Esophagus (tissue), 2 donors: ENCODE measurements around the gene NTF4. TPM values are rescaled to one million over a fixed set of nuclear protein-coding genes. Genes with fewer than 3 reads are reported as not detected.
A peak's percentile ranks its signal among the peaks of the same experiment; 100 is the strongest.

Experiments used
- H3K27ac ChIP-seq, 2 donors: one replicate each; pipeline ENCODE4 v1.5.1; 2013; ENCODE audit warnings: low read depth in 2 of 2, mild to moderate bottlenecking in 2 of 2, inconsistent platforms in 1 of 2, low read length in 1 of 2, moderate library complexity in 1 of 2
- H3K27me3 ChIP-seq, 2 donors: one replicate each; pipeline ENCODE4 v1.6.1; 2013; ENCODE audit warnings: low read length in 2 of 2, control low read depth in 1 of 2, mild to moderate bottlenecking in 1 of 2; ENCODE audit not compliant: insufficient read depth in 2 of 2, control insufficient read depth in 1 of 2
- H3K36me3 ChIP-seq, 2 donors: one replicate each; pipeline ENCODE4 v1.6.1; 2013; ENCODE audit warnings: low read length in 1 of 2; ENCODE audit not compliant: control insufficient read depth in 2 of 2, insufficient read depth in 2 of 2
- H3K4me1 ChIP-seq, 2 donors: one replicate each; pipeline ENCODE4 v1.6.1; 2013; ENCODE audit warnings: low read length in 1 of 2; ENCODE audit not compliant: control insufficient read depth in 2 of 2, insufficient read depth in 2 of 2
- H3K4me3 ChIP-seq, 2 donors: one replicate each; pipeline ENCODE4 v1.5.1; 2013; ENCODE audit warnings: low read length in 2 of 2, mild to moderate bottlenecking in 2 of 2, low read depth in 1 of 2, moderate library complexity in 1 of 2
- H3K9me3 ChIP-seq, 2 donors: one replicate each; pipeline ENCODE4 v1.6.1; 2013; ENCODE audit warnings: mild to moderate bottlenecking in 2 of 2, low read depth in 1 of 2, low read length in 1 of 2, moderate library complexity in 1 of 2; ENCODE audit not compliant: control insufficient read depth in 2 of 2, insufficient read depth in 1 of 2
- WGBS, 2 donors: extraction: QIAGEN DNeasy Blood & Tissue Kit; methylation state at CpG; one replicate each; pipeline ENCODE4 v1.1.7; 2013; 5-methylcytosine and 5-hydroxymethylcytosine counted together
- polyA plus RNA-seq, 2 donors: library from polyadenylated mRNA; stranded (reverse); fragments of 200-250 nt; gene quantifications; one replicate each; pipeline ENCODE4 v1.2.3, GENCODE V29; 2013
- donor health status: healthy with polysubstance abuse.
- donor health status: Bipolar disorder and iron deficiency.

Gene NTF4
- polyA plus RNA-seq, result 10 to 100 TPM in 1 of 2 donors, 1 to 10 TPM in 1; 7.7 to 20.0 TPM

GRCh38 chr19:49064768-49065611 lies at the start of gene NTF4:
NTF4 (minus strand) TSS chr19:49064818; CDS start chr19:49061997, 2,821 bp downstream.
- Histone ChIP-seq H3K9me3 (peaks cover 0 to under 1% of the 10 kb centered on the region in 2 donors), H3K4me1 (peaks cover 0 to 3% of the 10 kb centered on the region in 2 donors), H3K27ac (peak within 1 kb of the TSS; percentile 74 to 76), H3K27me3 (no peaks in the 10 kb centered on the region), H3K4me3 (peak within 1 kb of the TSS; percentile 37 to 39), H3K36me3 (no peaks in the 10 kb centered on the region)
- 3 to 6% methylated on average over 39 to 53 of the region's 53 CpGs for WGBS, 2 donors

- 0 to 1% methylated on average over 30 to 66 of the region's 66 CpGs for WGBS, 2 donors
- Histone ChIP-seq H3K27me3 (no peaks in the 10 kb centered on the region), H3K4me1 (peaks cover 2 to 17% of the 10 kb centered on the region in 2 donors), H3K4me3 (peak within 1 kb of the TSS; percentile 71 to 75), H3K9me3 (no peaks in the 10 kb centered on the region), H3K36me3 (peaks cover 0 to 4% of the 10 kb centered on the region in 2 donors), H3K27ac (peak within 1 kb of the TSS; percentile 68 to 71)
Observed at GRCh38 chr19:49113762-49114629, 49.4 kb upstream of the NTF4 start, which contains the start of gene LIN7B. LIN7B (plus strand) TSS chr19:49114370; CDS start chr19:49114405, 35 bp downstream.

GRCh38 chr19:49111218-49111998 lies 46.8 kb upstream of the NTF4 start:
- Histone ChIP-seq H3K4me1 (peaks cover 0 to 8% of the 10 kb centered on the region in 2 donors), H3K27ac (no peak overlapping the region), H3K36me3 (peaks cover 4 to 29% of the 10 kb centered on the region in 2 donors), H3K27me3 (no peaks in the 10 kb centered on the region), H3K9me3 (no peaks in the 10 kb centered on the region), H3K4me3 (no peak overlapping the region)
- WGBS, 2 donors, result 77 to 80% methylated on average over 11 of the region's 11 CpGs

- Histone ChIP-seq H3K4me1 (peaks cover 0 to 8% of the 10 kb centered on the region in 2 donors), H3K9me3 (no peaks in the 10 kb centered on the region), H3K27ac (no peak overlapping the region), H3K27me3 (no peaks in the 10 kb centered on the region), H3K36me3 (peaks cover 4 to 32% of the 10 kb centered on the region in 2 donors), H3K4me3 (no peak overlapping the region)
- 26 to 51% methylated on average over 3 of the region's 3 CpGs for WGBS, 2 donors
Observed at GRCh38 chr19:49110567-49110966, 45.9 kb upstream of the NTF4 start.

- Histone ChIP-seq H3K27ac (no peak overlapping the region), H3K36me3 (peaks cover 9 to 38% of the 10 kb centered on the region in 2 donors), H3K4me3 (no peak overlapping the region), H3K4me1 (peaks cover 0 to 4% of the 10 kb centered on the region in 2 donors), H3K27me3 (no peaks in the 10 kb centered on the region), H3K9me3 (no peaks in the 10 kb centered on the region)
- 81 to 88% methylated on average over 8 of the region's 8 CpGs for WGBS, 2 donors
Observed at GRCh38 chr19:49109569-49110233, 45.1 kb upstream of the NTF4 start.

GRCh38 chr19:49109051-49109450 lies 44.4 kb upstream of the NTF4 start:
- Histone ChIP-seq H3K4me1 (peaks cover 0 to 4% of the 10 kb centered on the region in 2 donors), H3K9me3 (no peaks in the 10 kb centered on the region), H3K4me3 (no peak overlapping the region), H3K27ac (no peak overlapping the region), H3K27me3 (no peaks in the 10 kb centered on the region), H3K36me3 (peaks cover 10 to 44% of the 10 kb centered on the region in 2 donors)
- WGBS, 2 donors, result 67 to 74% methylated on average over 5 of the region's 5 CpGs

GRCh38 chr19:49107625-49108459 lies 43.2 kb upstream of the NTF4 start:
- Histone ChIP-seq H3K27ac (no peak overlapping the region), H3K27me3 (no peaks in the 10 kb centered on the region)
- WGBS, 2 donors, result 93 to 96% methylated on average over 88 to 93 of the region's 93 CpGs

GRCh38 chr19:49106648-49107135 lies 42.1 kb upstream of the NTF4 start:
- Histone ChIP-seq H3K4me3 (no peak overlapping the region), H3K27me3 (no peaks in the 10 kb centered on the region), H3K27ac (no peak overlapping the region), H3K4me1 (no peaks in the 10 kb centered on the region), H3K36me3 (peaks cover 10 to 59% of the 10 kb centered on the region in 2 donors), H3K9me3 (no peaks in the 10 kb centered on the region)
- WGBS, 2 donors, result 56 to 62% methylated on average over 12 of the region's 12 CpGs

More at GRCh38 chr19:49107625-49108459, 43.2 kb upstream of the NTF4 start:
- Histone ChIP-seq H3K4me1 (no peaks in the 10 kb centered on the region), H3K4me3 (no peak overlapping the region), H3K9me3 (no peaks in the 10 kb centered on the region), H3K36me3 (peaks cover 10 to 49% of the 10 kb centered on the region in 2 donors)
